ENCODE results near the gene CCDC85C. TPM values are rescaled to one million over a fixed set of nuclear protein-coding genes. Genes with fewer than 3 reads are reported as not detected.

The CCDC85C gene
- total and polyA plus RNA-seq, 8 donors = 10.5 to 28.6 (median 15.9) TPM

DNA sequence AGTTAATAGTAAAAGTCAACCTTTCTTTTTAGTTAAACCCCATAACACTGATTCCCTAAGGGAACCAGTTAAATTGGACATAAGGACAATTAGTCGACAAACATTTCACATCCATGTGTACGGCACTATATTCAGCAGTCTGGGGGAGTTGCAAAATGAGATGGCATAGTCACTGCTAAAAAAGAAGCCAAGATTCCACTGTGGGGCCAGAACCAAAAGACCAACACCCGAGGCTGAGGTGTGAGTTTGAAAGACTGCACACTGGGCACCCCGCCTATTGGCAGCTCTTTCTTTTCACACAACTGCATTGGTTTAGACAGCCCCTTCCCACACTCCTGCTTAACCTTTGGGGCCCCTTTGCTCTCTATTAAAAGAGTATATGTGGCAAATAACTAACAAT, 140.0 kb downstream of the CCDC85C start:
- Histone ChIP-seq H3K4me3 (no peak overlapping the region), H3K27me3 (no peaks in the 10 kb centered on the region), H3K36me3 (peaks cover 24 to 63% (median 61%) of the 10 kb centered on the region in 4 donors), H3K9me3 (no peaks in the 10 kb centered on the region), H3K4me1 (peaks cover 9 to 19% (median 11%) of the 10 kb centered on the region in 4 donors), H3K27ac (no peak overlapping the region)
- intact Hi-C loops (cut with DNase I; ENCODE audit: low total_unique reads) = no loop called here
- 83 to 94% (median 89%) methylated on average over 4 of the region's 4 CpGs for WGBS, 5 donors
- TF ChIP-seq, protein P1, sequence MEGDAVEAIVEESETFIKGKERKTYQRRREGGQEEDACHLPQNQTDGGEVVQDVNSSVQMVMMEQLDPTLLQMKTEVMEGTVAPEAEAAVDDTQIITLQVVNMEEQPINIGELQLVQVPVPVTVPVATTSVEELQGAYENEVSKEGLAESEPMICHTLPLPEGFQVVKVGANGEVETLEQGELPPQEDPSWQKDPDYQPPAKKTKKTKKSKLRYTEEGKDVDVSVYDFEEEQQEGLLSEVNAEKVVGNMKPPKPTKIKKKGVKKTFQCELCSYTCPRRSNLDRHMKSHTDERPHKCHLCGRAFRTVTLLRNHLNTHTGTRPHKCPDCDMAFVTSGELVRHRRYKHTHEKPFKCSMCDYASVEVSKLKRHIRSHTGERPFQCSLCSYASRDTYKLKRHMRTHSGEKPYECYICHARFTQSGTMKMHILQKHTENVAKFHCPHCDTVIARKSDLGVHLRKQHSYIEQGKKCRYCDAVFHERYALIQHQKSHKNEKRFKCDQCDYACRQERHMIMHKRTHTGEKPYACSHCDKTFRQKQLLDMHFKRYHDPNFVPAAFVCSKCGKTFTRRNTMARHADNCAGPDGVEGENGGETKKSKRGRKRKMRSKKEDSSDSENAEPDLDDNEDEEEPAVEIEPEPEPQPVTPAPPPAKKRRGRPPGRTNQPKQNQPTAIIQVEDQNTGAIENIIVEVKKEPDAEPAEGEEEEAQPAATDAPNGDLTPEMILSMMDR (IDR thresholded peaks at IDR 0.05) = no peak
- TF ChIP-seq POLR2AphosphoS5 (IDR thresholded peaks at IDR 0.05) = no peak
- TF ChIP-seq EP300 (IDR thresholded peaks at IDR 0.05) = no peak
- no peak for TF ChIP-seq POLR2A (IDR thresholded peaks at IDR 0.05)
- DNase-seq = no peak

- DNase-seq = no peak
- peaks cover 0 to 2% (median 2%) of the 10 kb centered on the region in 4 donors for H3K4me1 ChIP-seq
- H3K4me3 ChIP-seq = no peak overlapping the region
- H3K9me3 ChIP-seq = no peaks in the 10 kb centered on the region
- TF ChIP-seq, protein P1 (IDR thresholded peaks at IDR 0.05) = no peak
- no peaks in the 10 kb centered on the region for H3K27me3 ChIP-seq
- H3K36me3 ChIP-seq = peaks cover 29 to 80% (median 76%) of the 10 kb centered on the region in 4 donors
- no peak overlapping the region for H3K27ac ChIP-seq
- intact Hi-C loops (cut with DNase I; ENCODE audit: low total_unique reads) = no loop called here
- WGBS, 5 donors = 61 to 78% (median 70%) methylated on average over 6 of the region's 6 CpGs
These were observed 141.8 kb downstream of the CCDC85C start for GRCh38 chr14:99462210-99462609.

DNA sequence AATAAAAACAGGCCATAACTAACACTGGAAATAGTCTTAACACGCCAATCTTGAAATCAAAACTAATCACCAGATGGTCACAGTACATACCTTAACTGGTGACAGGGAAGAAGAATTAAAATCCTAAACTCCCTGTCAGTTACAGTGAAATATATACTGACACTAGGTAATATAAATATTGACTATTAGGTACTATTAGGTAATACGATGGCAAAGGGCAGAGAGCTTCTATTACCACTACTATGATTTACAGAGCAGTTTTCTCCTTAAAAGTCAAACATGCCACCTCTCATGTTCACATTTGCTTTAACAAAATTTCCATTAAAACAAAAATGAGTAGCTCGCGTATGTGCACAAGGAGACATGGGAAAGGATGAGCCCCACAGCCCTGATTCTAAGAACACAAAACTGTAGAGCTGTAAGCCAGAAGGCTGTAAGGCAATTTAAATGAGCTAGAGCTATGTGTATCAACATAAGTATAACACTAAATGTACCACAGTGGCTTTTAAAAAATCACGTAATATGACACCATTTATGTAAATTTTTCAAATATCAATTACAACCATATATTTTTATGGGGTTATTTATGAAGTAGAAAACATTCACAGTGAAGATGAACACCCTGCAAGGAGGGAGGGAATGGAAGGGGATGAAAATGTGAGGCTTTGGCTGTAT, 142.5 kb downstream of the CCDC85C start:
- no peak for DNase-seq
- Histone ChIP-seq H3K4me1 (no peaks in the 10 kb centered on the region), H3K4me3 (no peak overlapping the region), H3K27ac (no peak overlapping the region), H3K27me3 (no peaks in the 10 kb centered on the region), H3K9me3 (no peaks in the 10 kb centered on the region), H3K36me3 (peaks cover 29 to 87% (median 83%) of the 10 kb centered on the region in 4 donors)
- intact Hi-C loops (cut with DNase I; ENCODE audit: low total_unique reads) = no loop called here
- no peak for TF ChIP-seq POLR2A (IDR thresholded peaks at IDR 0.05)
- TF ChIP-seq, protein P1 (IDR thresholded peaks at IDR 0.05) = no peak
- no peak for TF ChIP-seq EP300 (IDR thresholded peaks at IDR 0.05)
- WGBS, 5 donors = 86 to 97% (median 92%) methylated on average over 5 of the region's 5 CpGs

DNA sequence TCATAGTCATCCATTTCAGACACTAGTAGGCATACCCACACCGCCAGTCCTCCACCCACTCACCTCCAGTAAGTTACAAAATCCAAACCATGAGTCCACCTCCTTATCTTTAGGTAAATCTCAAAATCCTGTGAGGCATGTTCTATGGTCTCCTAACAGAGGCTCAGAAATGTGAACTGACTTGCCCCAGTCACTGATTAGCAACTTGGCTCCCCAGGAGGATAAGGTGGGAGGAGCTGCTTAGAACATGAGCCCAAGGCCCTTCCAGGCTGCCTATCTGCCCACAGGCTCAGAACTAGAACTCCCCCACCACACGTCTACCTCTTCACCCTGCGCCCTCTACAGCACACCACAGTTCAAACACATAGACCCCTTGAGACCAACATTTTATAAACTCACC, 143.2 kb downstream of the CCDC85C start:
- DNase-seq = no peak
- Histone ChIP-seq H3K27me3 (no peaks in the 10 kb centered on the region), H3K36me3 (peaks cover 29 to 94% (median 90%) of the 10 kb centered on the region in 4 donors), H3K4me3 (no peak overlapping the region), H3K27ac (no peak overlapping the region), H3K9me3 (no peaks in the 10 kb centered on the region), H3K4me1 (no peaks in the 10 kb centered on the region)
- TF ChIP-seq POLR2AphosphoS5 (IDR thresholded peaks at IDR 0.05) (no peak), EP300 (IDR thresholded peaks at IDR 0.05) (no peak), POLR2A (IDR thresholded peaks at IDR 0.05) (no peak)
- TF ChIP-seq, protein P1 (IDR thresholded peaks at IDR 0.05) = no peak
- intact Hi-C loops (cut with DNase I; ENCODE audit: low total_unique reads) = no loop called here
- 87 to 94% (median 93%) methylated on average over 3 of the region's 3 CpGs for WGBS, 5 donors
